ENCODE measurements around the gene MARCHF10. TPM values are rescaled to one million over a fixed set of nuclear protein-coding genes. Genes with fewer than 3 reads are reported as not detected.

Gene MARCHF10
- total RNA-seq, 4 donors from 2014 or later, result 0.19 TPM; not detected in 3

GRCh38 chr17:62705778-62706597, 102.1 kb downstream of the MARCHF10 start:
- ATAC-seq, result no peak
- Histone ChIP-seq H3K4me3 (peak overlapping the region in 1 of 2 donors; percentile 6), H3K9me3 (peaks cover 0 to 9% (median 0%) of the 10 kb centered on the region in 3 donors), H3K27ac (peak overlapping the region in 3 of 4 donors; percentile 46 to 78 (median 75)), H3K27me3 (peaks cover 12% of the 10 kb centered on the region), H3K4me1 (peaks cover 0 to 37% (median 3%) of the 10 kb centered on the region in 3 donors), H3K36me3 (no peaks in the 10 kb centered on the region)
- WGBS, 2 donors (ENCODE audit: low coverage in 1 of 2), result 61 to 70% methylated on average over 6 to 7 of the region's 14 CpGs
- peak; percentile 5 for TF ChIP-seq POLR2AphosphoS5 (IDR thresholded peaks at IDR 0.05)
- TF ChIP-seq CTCF (IDR thresholded peaks at IDR 0.05), result no peak

- 62 to 66% methylated on average over 7 to 10 of the region's 11 CpGs for WGBS, 2 donors (ENCODE audit: low coverage in 1 of 2)
- H3K4me3 ChIP-seq, result peak overlapping the region in 1 of 2 donors; percentile 69
- TF ChIP-seq CTCF (IDR thresholded peaks at IDR 0.05) (no peak), POLR2A (IDR thresholded peaks at IDR 0.05) (no peak), POLR2AphosphoS5 (IDR thresholded peaks at IDR 0.05) (no peak), EP300 (IDR thresholded peaks at IDR 0.05) (no peak)
- peaks cover 13% of the 10 kb centered on the region for H3K27me3 ChIP-seq
- peak overlapping the region in 3 of 4 donors; percentile 46 to 78 (median 75) for H3K27ac ChIP-seq
- H3K9me3 ChIP-seq, result peaks cover 0 to 9% (median 0%) of the 10 kb centered on the region in 3 donors
- no peaks in the 10 kb centered on the region for H3K36me3 ChIP-seq
- H3K4me1 ChIP-seq, result peaks cover 0 to 37% (median 3%) of the 10 kb centered on the region in 3 donors
- no peak for ATAC-seq
Measured at GRCh38 chr17:62705156-62705777, 102.8 kb downstream of the MARCHF10 start.

GRCh38 chr17:62704381-62704971, 103.6 kb downstream of the MARCHF10 start:
- Histone ChIP-seq H3K27me3 (peaks cover 13% of the 10 kb centered on the region), H3K9me3 (peaks cover 0 to 9% (median 0%) of the 10 kb centered on the region in 3 donors), H3K27ac (peak overlapping the region in 3 of 4 donors; percentile 43 to 78 (median 75)), H3K4me1 (peaks cover 0 to 37% (median 3%) of the 10 kb centered on the region in 3 donors), H3K36me3 (no peaks in the 10 kb centered on the region), H3K4me3 (peak overlapping the region; percentile 59 to 69)
- peak; percentile 40 for ATAC-seq
- TF ChIP-seq CTCF (IDR thresholded peaks at IDR 0.05) (no peak), EP300 (IDR thresholded peaks at IDR 0.05) (no peak), POLR2AphosphoS5 (IDR thresholded peaks at IDR 0.05) (no peak), POLR2A (IDR thresholded peaks at IDR 0.05) (no peak)
- 13 to 28% methylated on average over 5 to 7 of the region's 31 CpGs for WGBS, 2 donors (ENCODE audit: low coverage in 1 of 2)

GRCh38 chr17:62703776-62704380, 104.2 kb downstream of the MARCHF10 start:
- H3K36me3 ChIP-seq, result no peaks in the 10 kb centered on the region
- peaks cover 0 to 5% (median 0%) of the 10 kb centered on the region in 3 donors for H3K9me3 ChIP-seq
- 0% methylated on average over 3 of the region's 80 CpGs; no CpG with 5 or more reads in 1 of the 2 donors for WGBS, 2 donors (ENCODE audit: low coverage in 1 of 2)
- H3K4me3 ChIP-seq, result peak overlapping the region; percentile 59 to 69
- TF ChIP-seq CTCF (IDR thresholded peaks at IDR 0.05) (peak in 3 of 4 experiments; percentile 89 to 94 (median 90)), POLR2A (IDR thresholded peaks at IDR 0.05) (no peak)
- peak overlapping the region in 3 of 4 donors; percentile 43 to 78 (median 75) for H3K27ac ChIP-seq
- peak; percentile 90 for ATAC-seq
- peaks cover 0 to 37% (median 3%) of the 10 kb centered on the region in 3 donors for H3K4me1 ChIP-seq
- H3K27me3 ChIP-seq, result peaks cover 13% of the 10 kb centered on the region
